K562 (cell line): ENCODE data around the gene TP53TG5. TPM values are rescaled to one million over a fixed set of nuclear protein-coding genes. Genes with fewer than 3 reads are reported as not detected.

Experiments used
- ATAC-seq: fragments of 200-7000 bp; cut with Tn5 transposase; 3 replicates; pipeline ENCODE4 v1.9.1; 2020; ENCODE audit warnings: moderate library complexity
- BruUV-seq: library from RNA; stranded (reverse); fragments of 400-500 nt; replicated peaks from 2 replicates; lab custom pipeline; 2021; lab: Mats Ljungman, UMichigan
- CTCF ChIA-PET: fragments of 300-600 bp; formaldehyde crosslinking; extraction: SDS; loops from one replicate; lab custom pipeline; 2021; ENCODE audit warnings: low intra/inter-chr PET ratio; lab: Yijun Ruan, JAX
- POLR2A ChIA-PET: fragments of 300-600, 350-650 bp; sonication (Branson Sonifier 250); formaldehyde crosslinking; extraction: SDS; loops from one replicate; lab custom pipeline; 2021; ENCODE audit warnings: antibody characterized with exemption, inconsistent platforms; lab: Yijun Ruan, JAX
- DNase-seq, 4 experiments: peaks; one replicate each; pipeline versions ENCODE4 v3.0.0 to v3.0.0-alpha.2; 2011 to 2018; ENCODE audit warnings: low spot score in 3 of 4, mixed read lengths in 3 of 4; ENCODE audit errors: extremely low read depth in 1 of 4
- FAIRE-seq: peaks from 2 replicates; lab custom pipeline; 2011; peaks lifted over from hg19 to GRCh38; lab: Jason Lieb, UNC
- H2AFZ ChIP-seq: 2 replicates; pipeline ENCODE4 v1.6.0; 2011; ENCODE audit warnings: low read depth, low read length, control low read depth, inconsistent platforms
- H3K27ac ChIP-seq: fragments of 200-600 bp; 3 replicates; pipeline ENCODE4 v1.8.0; 2011; ENCODE audit warnings: low read depth, mild to moderate bottlenecking, control low read depth, inconsistent platforms, low read length, moderate library complexity, mixed read lengths; ENCODE audit errors: extremely low read depth
- H3K27me3 ChIP-seq, 2 experiments: fragments of 300-600 bp in 1 of 2; 2 replicates in 1 of 2; 3 replicates in 1 of 2; pipeline versions ENCODE4 v1.6.0 to v1.8.0; 2011; ENCODE audit warnings: inconsistent platforms in 2 of 2, low read length in 2 of 2, mild to moderate bottlenecking in 1 of 2, mixed read lengths in 1 of 2, moderate library complexity in 1 of 2; ENCODE audit not compliant: control insufficient read depth in 2 of 2, insufficient read depth in 2 of 2
- H3K36me3 ChIP-seq: fragments of 300-600 bp; 3 replicates; pipeline ENCODE4 v1.8.0; 2011; ENCODE audit warnings: mild to moderate bottlenecking, low read length, inconsistent platforms; ENCODE audit not compliant: control insufficient read depth, insufficient read depth
- H3K4me1 ChIP-seq, 2 experiments: fragments of 200-600 bp in 1 of 2; replicated peaks in 1 of 2; 2 replicates in 1 of 2; 3 replicates in 1 of 2; pipeline versions ENCODE4 v1.5.1 to v1.8.0; 2011; ENCODE audit warnings: inconsistent platforms in 2 of 2, low read length in 2 of 2, mild to moderate bottlenecking in 1 of 2, mixed read lengths in 1 of 2, moderate library complexity in 1 of 2; ENCODE audit not compliant: control insufficient read depth in 2 of 2, insufficient read depth in 2 of 2
- H3K4me2 ChIP-seq: 2 replicates; pipeline ENCODE4 v1.6.1; 2011; ENCODE audit warnings: low read length, control low read depth, inconsistent platforms, mixed read lengths; ENCODE audit not compliant: insufficient read depth
- H3K4me3 ChIP-seq: fragments of 200-600 bp; sonication (generic), shearing (Covaris generic); 2 replicates; pipeline ENCODE4 v1.5.1; 2016; ENCODE audit warnings: control low read depth, inconsistent platforms
- H3K79me2 ChIP-seq: fragments of 200-600 bp; 3 replicates; pipeline ENCODE4 v1.8.0; 2011; ENCODE audit warnings: low read length, inconsistent platforms; ENCODE audit not compliant: control insufficient read depth, insufficient read depth
- H3K9ac ChIP-seq, 2 experiments: 2 replicates each; pipeline versions ENCODE4 v1.6.0 to v1.6.1; 2011; ENCODE audit warnings: low read depth in 2 of 2, low read length in 2 of 2, control low read depth in 1 of 2, inconsistent platforms in 1 of 2, mild to moderate bottlenecking in 1 of 2, mixed read lengths in 1 of 2; ENCODE audit not compliant: insufficient read depth in 1 of 2
- H3K9me1 ChIP-seq: one replicate; pipeline ENCODE4 v1.6.0; 2011; ENCODE audit warnings: inconsistent platforms, mild to moderate bottlenecking, low read length, moderate library complexity; ENCODE audit not compliant: control insufficient read depth, insufficient read depth
- H3K9me3 ChIP-seq: replicated peaks from 2 replicates; pipeline ENCODE4 v1.5.1; 2011; ENCODE audit warnings: low read depth, low read length, inconsistent platforms; ENCODE audit not compliant: control insufficient read depth, insufficient read depth
- H4K20me1 ChIP-seq: replicated peaks from 2 replicates; pipeline ENCODE4 v1.6.1; 2011; ENCODE audit warnings: low read length, inconsistent platforms, mixed read lengths; ENCODE audit not compliant: control insufficient read depth, insufficient read depth
- BCL6 ChIP-seq: fragments of 250-450 bp; sonication (Bioruptor Pico); IDR thresholded peaks from 2 replicates; pipeline ENCODE4 v1.4.0; 2020
- CSDE1 ChIP-seq, 2 experiments: fragments of 450-650 bp; IDR thresholded peaks; 2 replicates each; pipeline ENCODE4 v1.6.1; 2016; ENCODE audit warnings: mild to moderate bottlenecking in 1 of 2
- ETV6 ChIP-seq, 3 experiments: fragments of 150-350 bp in 1 of 3; sonication (generic) in 1 of 3; formaldehyde crosslinking in 1 of 3; IDR thresholded peaks; 2 replicates each; pipeline versions ENCODE4 v1.6.1 to v1.8.0; 2014 to 2022; ENCODE audit warnings: borderline replicate concordance in 2 of 3, low read depth in 2 of 3, antibody characterized with exemption in 1 of 3, low read length in 1 of 3, mild to moderate bottlenecking in 1 of 3, missing genetic modification reagents in 1 of 3
- GABPB2 ChIP-seq: fragments of 250-450 bp; sonication (Bioruptor Pico); conservative IDR thresholded peaks from 2 replicates; pipeline ENCODE4 v1.5.1; 2021; ENCODE audit warnings: mild to moderate bottlenecking
- HMG20A ChIP-seq: fragments of 450-650 bp; formaldehyde crosslinking; conservative IDR thresholded peaks from 2 replicates; pipeline ENCODE4 v1.4.0; 2020; ENCODE audit warnings: mild to moderate bottlenecking, mixed read lengths
- HMGN3 ChIP-seq: IDR thresholded peaks from 2 replicates; pipeline ENCODE4 v1.6.1; 2011; ENCODE audit warnings: borderline replicate concordance, low read depth, mild to moderate bottlenecking, mixed read lengths, low read length; ENCODE audit not compliant: insufficient read length; ENCODE audit errors: extremely low read depth
- ILF3 ChIP-seq: fragments of 450-650 bp; IDR thresholded peaks from 2 replicates; pipeline ENCODE4 v1.6.1; 2018; ENCODE audit warnings: antibody characterized with exemption, mild to moderate bottlenecking, moderate library complexity, borderline replicate concordance
- KAT2B ChIP-seq: IDR thresholded peaks from one replicate; pipeline ENCODE4 v1.6.1; 2012; ENCODE audit warnings: low read depth, mild to moderate bottlenecking, control low read depth, inconsistent platforms, low read length, moderate library complexity
- KAT7 ChIP-seq: sonication (generic); formaldehyde crosslinking; IDR thresholded peaks from 2 replicates; pipeline ENCODE4 v1.8.0; 2022; ENCODE audit warnings: missing genetic modification reagents, mild to moderate bottlenecking, borderline replicate concordance
- MTA3 ChIP-seq: fragments of 450-650 bp; formaldehyde crosslinking; IDR thresholded peaks from 2 replicates; pipeline ENCODE4 v1.6.1; 2017; ENCODE audit warnings: mild to moderate bottlenecking, borderline replicate concordance
- NR2C1 ChIP-seq, 2 experiments: fragments of 450-650 bp; IDR thresholded peaks; 2 replicates each; pipeline ENCODE4 v1.6.1; 2017; ENCODE audit warnings: mild to moderate bottlenecking in 2 of 2, antibody characterized with exemption in 1 of 2, inconsistent platforms in 1 of 2, missing compliant biosample characterization in 1 of 2, missing genetic modification characterization in 1 of 2
- POLR2B ChIP-seq: fragments of 450-650 bp; IDR thresholded peaks from 2 replicates; pipeline ENCODE4 v1.6.1; 2018; ENCODE audit warnings: low read depth; ENCODE audit not compliant: partially characterized antibody
- STAT5A ChIP-seq: IDR thresholded peaks from 2 replicates; pipeline ENCODE4 v1.6.1; 2012; ENCODE audit warnings: low read length, inconsistent platforms, borderline replicate concordance
- TEAD2 ChIP-seq: fragments of 450-650 bp; IDR thresholded peaks from 2 replicates; pipeline ENCODE4 v1.6.1; 2016; ENCODE audit warnings: missing genetic modification characterization, control low read depth, missing compliant biosample characterization
- U2AF1 ChIP-seq: fragments of 200-400 bp; formaldehyde crosslinking; optimal IDR thresholded peaks from 2 replicates; pipeline ENCODE3; 2017; ENCODE audit warnings: mild to moderate bottlenecking, low read depth, low read length, moderate library complexity
- ZNF79 ChIP-seq: fragments of 250-450 bp; sonication (Bioruptor Pico); IDR thresholded peaks from 2 replicates; pipeline ENCODE4 v1.4.0; 2020; ENCODE audit warnings: low read depth, mild to moderate bottlenecking, moderate library complexity
- ZSCAN29 ChIP-seq: fragments of 450-650 bp; IDR thresholded peaks from 2 replicates; pipeline ENCODE4 v1.6.1; 2017
- WGBS: fragments of 100-300 bp; shearing (Covaris generic); methylation state at CpG from one replicate; pipeline ENCODE4 v1.1.6; 2016; ENCODE audit warnings: low coverage, mixed read lengths; ENCODE audit not compliant: insufficient coverage; ENCODE audit errors: missing lambda C conversion rate; 5-methylcytosine and 5-hydroxymethylcytosine counted together
- in situ Hi-C: fragments of 300-500 bp; cut with MboI; formaldehyde crosslinking; loops from 4 replicates; pipeline ENCODE4 v1.15.0; 2018; ENCODE audit warnings: inconsistent platforms, mixed read lengths
- intact Hi-C: fragments of 100-400 bp; cut with micrococcal nuclease; formaldehyde crosslinking; loops from 2 replicates; pipeline ENCODE4 v1.14.2; 2022
- polyA plus RNA-seq, 8 experiments: library from polyadenylated mRNA; depleted of rRNA in 4 of 8; stranded (reverse) in 5 of 8; unstranded in 3 of 8; fragments of >200 nt; fragmentation: Nextera tagmentation in 2 of 8; fragmentation: Illumina TruSeq in 1 of 8; extraction: Ambion mirVana in 2 of 8; extraction: Trizol in 1 of 8; gene quantifications; 2 replicates each; pipeline versions ENCODE4 v1.2.1 to v1.2.3, GENCODE V29; 2011 to 2014; ENCODE audit warnings: inconsistent platforms in 1 of 8, missing spikeins in 1 of 8
- total RNA-seq, 7 experiments: library from RNA; depleted of rRNA in 6 of 7; stranded (reverse); fragments of >200 nt in 6 of 7; fragmentation: Illumina TruSeq in 2 of 7; extraction: Trizol in 2 of 7; gene quantifications; 2 replicates each; pipeline versions ENCODE4 v1.2.1 to v1.2.3, GENCODE V29; 2011 to 2021; ENCODE audit warnings: low replicate concordance in 1 of 7
- TF ChIP-seq, protein P1 (sequence below): fragments of 250-450 bp; sonication (Bioruptor Pico); IDR thresholded peaks from 2 replicates; pipeline ENCODE4 v1.8.0; 2021; ENCODE audit warnings: moderate library complexity, mild to moderate bottlenecking, inconsistent platforms
- TF ChIP-seq, protein P2 (sequence below): sonication (generic); formaldehyde crosslinking; IDR thresholded peaks from 2 replicates; pipeline ENCODE4 v1.8.0; 2022; ENCODE audit warnings: missing genetic modification reagents, mild to moderate bottlenecking, moderate library complexity, borderline replicate concordance
- TF ChIP-seq, protein P3 (sequence below): fragments of 250-450 bp; sonication (Bioruptor Pico); IDR thresholded peaks from 2 replicates; pipeline ENCODE4 v1.8.0; 2022; ENCODE audit warnings: inconsistent platforms, mild to moderate bottlenecking, moderate library complexity, borderline replicate concordance

The TP53TG5 gene
- total and polyA plus RNA-seq, 9 of the 15 experiments (the other 6 are each of a cell fraction or from before 2014, with no cell fraction given), result 0.04 to 0.05 (median 0.04) TPM; not detected in 6

DNA sequence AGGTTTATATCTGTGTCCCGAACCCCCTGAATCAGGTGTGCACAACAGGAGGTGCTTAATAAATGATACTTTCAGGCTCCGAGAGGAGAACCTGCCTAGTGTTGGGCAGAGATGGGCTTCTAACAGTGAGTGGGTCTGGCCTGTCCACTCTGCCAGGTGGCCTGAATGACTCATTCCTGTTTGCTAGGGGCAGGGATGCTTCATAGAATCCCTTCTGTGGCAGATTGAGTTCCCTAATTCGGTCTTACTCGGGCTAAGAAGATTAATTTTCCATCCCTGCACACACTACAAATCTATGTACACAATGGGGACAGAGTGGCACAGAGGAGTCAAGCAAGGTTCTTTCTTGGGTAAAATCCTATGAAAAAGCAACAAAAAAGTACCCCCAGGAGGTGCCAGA is 49.7 kb downstream of the TP53TG5 start:
- in situ Hi-C loops, result no loop called here
- no peak overlapping the region for H3K4me3 ChIP-seq
- no peak overlapping the region for H3K9ac ChIP-seq
- TF ChIP-seq NR2C1 (IDR thresholded peaks at IDR 0.05), result no peak
- TF ChIP-seq NR2C1 (tag; IDR thresholded peaks at IDR 0.05), result no peak
- TF ChIP-seq ETV6 (IDR thresholded peaks at IDR 0.05; ENCODE audit: borderline replicate concordance in 1 of 2, low read depth in 2 of 2, low read length in 1 of 2), result no peak
- no peak for TF ChIP-seq ETV6 (CRISPR knock-in tag; IDR thresholded peaks at IDR 0.05; ENCODE audit: borderline replicate concordance)
- TF ChIP-seq TEAD2 (tag), result no peak
- TF ChIP-seq HMG20A (CRISPR knock-in tag), result no peak
- TF ChIP-seq, protein P1, sequence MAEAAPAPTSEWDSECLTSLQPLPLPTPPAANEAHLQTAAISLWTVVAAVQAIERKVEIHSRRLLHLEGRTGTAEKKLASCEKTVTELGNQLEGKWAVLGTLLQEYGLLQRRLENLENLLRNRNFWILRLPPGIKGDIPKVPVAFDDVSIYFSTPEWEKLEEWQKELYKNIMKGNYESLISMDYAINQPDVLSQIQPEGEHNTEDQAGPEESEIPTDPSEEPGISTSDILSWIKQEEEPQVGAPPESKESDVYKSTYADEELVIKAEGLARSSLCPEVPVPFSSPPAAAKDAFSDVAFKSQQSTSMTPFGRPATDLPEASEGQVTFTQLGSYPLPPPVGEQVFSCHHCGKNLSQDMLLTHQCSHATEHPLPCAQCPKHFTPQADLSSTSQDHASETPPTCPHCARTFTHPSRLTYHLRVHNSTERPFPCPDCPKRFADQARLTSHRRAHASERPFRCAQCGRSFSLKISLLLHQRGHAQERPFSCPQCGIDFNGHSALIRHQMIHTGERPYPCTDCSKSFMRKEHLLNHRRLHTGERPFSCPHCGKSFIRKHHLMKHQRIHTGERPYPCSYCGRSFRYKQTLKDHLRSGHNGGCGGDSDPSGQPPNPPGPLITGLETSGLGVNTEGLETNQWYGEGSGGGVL (CRISPR knock-in tag), result no peak
- TF ChIP-seq ILF3, result no peak
- no peak for TF ChIP-seq CSDE1 (IDR thresholded peaks at IDR 0.05)
- TF ChIP-seq ZNF79 (CRISPR knock-in tag), result no peak
- TF ChIP-seq ZSCAN29, result no peak
- TF ChIP-seq POLR2B, result no peak
- TF ChIP-seq STAT5A, result no peak
- TF ChIP-seq KAT2B, result no peak
- TF ChIP-seq, protein P2, sequence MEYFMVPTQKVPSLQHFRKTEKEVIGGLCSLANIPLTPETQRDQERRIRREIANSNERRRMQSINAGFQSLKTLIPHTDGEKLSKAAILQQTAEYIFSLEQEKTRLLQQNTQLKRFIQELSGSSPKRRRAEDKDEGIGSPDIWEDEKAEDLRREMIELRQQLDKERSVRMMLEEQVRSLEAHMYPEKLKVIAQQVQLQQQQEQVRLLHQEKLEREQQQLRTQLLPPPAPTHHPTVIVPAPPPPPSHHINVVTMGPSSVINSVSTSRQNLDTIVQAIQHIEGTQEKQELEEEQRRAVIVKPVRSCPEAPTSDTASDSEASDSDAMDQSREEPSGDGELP, result no peak
- TF ChIP-seq U2AF1, result no peak
- TF ChIP-seq HMGN3, result no peak
- no peak for TF ChIP-seq KAT7 (CRISPR knock-in tag)
- TF ChIP-seq, protein P3, sequence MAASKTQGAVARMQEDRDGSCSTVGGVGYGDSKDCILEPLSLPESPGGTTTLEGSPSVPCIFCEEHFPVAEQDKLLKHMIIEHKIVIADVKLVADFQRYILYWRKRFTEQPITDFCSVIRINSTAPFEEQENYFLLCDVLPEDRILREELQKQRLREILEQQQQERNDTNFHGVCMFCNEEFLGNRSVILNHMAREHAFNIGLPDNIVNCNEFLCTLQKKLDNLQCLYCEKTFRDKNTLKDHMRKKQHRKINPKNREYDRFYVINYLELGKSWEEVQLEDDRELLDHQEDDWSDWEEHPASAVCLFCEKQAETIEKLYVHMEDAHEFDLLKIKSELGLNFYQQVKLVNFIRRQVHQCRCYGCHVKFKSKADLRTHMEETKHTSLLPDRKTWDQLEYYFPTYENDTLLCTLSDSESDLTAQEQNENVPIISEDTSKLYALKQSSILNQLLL (CRISPR knock-in tag), result no peak
- no peak for TF ChIP-seq MTA3
- no peak for TF ChIP-seq GABPB2 (CRISPR knock-in tag)
- TF ChIP-seq BCL6, result no peak
- H3K4me1 ChIP-seq, result peaks cover 0 to 5% of the 10 kb centered on the region in 2 experiments; a peak in 1 of 5 replicates
- no peak overlapping the region for H3K4me2 ChIP-seq
- WGBS, result 85% methylated on average over 4 of the region's 4 CpGs
- intact Hi-C loops, result no loop called here
- no peaks in the 10 kb centered on the region for H3K27me3 ChIP-seq
- no peak for DNase-seq
- ChIA-PET POLR2A (interaction anchor here (0.9 kb wide), 1 partner anchor 19 kb away, joined by 4 read pairs; no protein-coding TSS in a partner anchor), CTCF (no interaction called here)
- H2AFZ ChIP-seq, result no peak overlapping the region
- H3K36me3 ChIP-seq, result peaks cover 21% of the 10 kb centered on the region; the same call in 2 of the 3 replicates
- H3K9me3 ChIP-seq, result no peaks in the 10 kb centered on the region
- no peak overlapping the region for H3K27ac ChIP-seq
- no peak for FAIRE-seq
- peaks cover 3% of the 10 kb centered on the region for H3K9me1 ChIP-seq
- BruUV-seq, result no TSS peak
- no peaks in the 10 kb centered on the region for H4K20me1 ChIP-seq
- no peaks in the 10 kb centered on the region for H3K79me2 ChIP-seq
- no peak for ATAC-seq
